HepG2 (cell line): ENCODE results near the gene ABHD6. TPM values are rescaled to one million over a fixed set of nuclear protein-coding genes. Genes with fewer than 3 reads are reported as not detected.
A peak's percentile ranks its signal among the peaks of the same experiment; 100 is the strongest.

Experiments
- ATAC-seq: fragments of 200-7000 bp; cut with Tn5 transposase; 3 replicates; pipeline ENCODE4 v1.9.1; 2020; ENCODE audit warnings: mild to moderate bottlenecking, moderate library complexity
- BruUV-seq: library from RNA; stranded (reverse); fragments of 400-500 nt; replicated peaks from 2 replicates; lab custom pipeline; 2021; lab: Mats Ljungman, UMichigan
- CTCF ChIA-PET: fragments of 300-600 bp; formaldehyde crosslinking; extraction: SDS; loops from one replicate; lab custom pipeline; 2021; ENCODE audit warnings: low total read pairs, inconsistent platforms, low intra/inter-chr PET ratio; lab: Yijun Ruan, JAX
- POLR2A ChIA-PET: fragments of 350-600 bp; sonication (Branson Sonifier 250); formaldehyde crosslinking; loops from one replicate; lab custom pipeline; 2020; ENCODE audit warnings: antibody characterized with exemption, inconsistent platforms; lab: Yijun Ruan, JAX
- DNase-seq: peaks from one replicate; pipeline ENCODE4 v3.0.0-alpha.2; 2015; ENCODE audit warnings: low spot score
- FAIRE-seq: peaks from 3 replicates; lab custom pipeline; 2011; peaks lifted over from hg19 to GRCh38; lab: Jason Lieb, UNC
- H2AFZ ChIP-seq: one replicate; pipeline ENCODE4 v1.6.1; 2011; ENCODE audit warnings: low read length, inconsistent platforms
- H3K27ac ChIP-seq: fragments of 300-600 bp; 3 replicates; pipeline ENCODE4 v1.8.0; 2011; ENCODE audit warnings: mixed run types, mild to moderate bottlenecking, mixed read lengths, low read length, inconsistent platforms; ENCODE audit not compliant: insufficient read depth; ENCODE audit errors: extremely low read length
- H3K27me3 ChIP-seq, 2 experiments: fragments of 200-600 bp in 1 of 2; 2 replicates in 1 of 2; 3 replicates in 1 of 2; pipeline versions ENCODE4 v1.6.0 to v1.8.0; 2011; ENCODE audit warnings: low read length in 2 of 2, mild to moderate bottlenecking in 2 of 2, moderate library complexity in 2 of 2, inconsistent platforms in 1 of 2; ENCODE audit not compliant: insufficient read depth in 2 of 2, control insufficient read depth in 1 of 2
- H3K36me3 ChIP-seq, 2 experiments: fragments of 200-600 bp in 1 of 2; replicated peaks in 1 of 2; 2 replicates in 1 of 2; 3 replicates in 1 of 2; pipeline versions ENCODE4 v1.5.1 to v1.8.0; 2011; ENCODE audit warnings: low read length in 2 of 2, inconsistent platforms in 1 of 2; ENCODE audit not compliant: insufficient read depth in 2 of 2, control insufficient read depth in 1 of 2
- H3K4me1 ChIP-seq: 2 replicates; pipeline ENCODE4 v1.5.1; 2012; ENCODE audit warnings: low read length, inconsistent platforms; ENCODE audit not compliant: insufficient read depth
- H3K4me2 ChIP-seq: 2 replicates; pipeline ENCODE4 v1.6.0; 2011; ENCODE audit warnings: low read depth, low read length, inconsistent platforms
- H3K4me3 ChIP-seq, 3 experiments: fragments of 200-600 bp in 1 of 3; sonication (generic), shearing (Covaris generic) in 1 of 3; replicated peaks in 1 of 3; 2 replicates each; pipeline ENCODE4 v1.5.1; 2011 to 2016; ENCODE audit warnings: low read length in 3 of 3, inconsistent platforms in 2 of 3, low read depth in 2 of 3, mild to moderate bottlenecking in 2 of 3, control low read depth in 1 of 3, mixed read lengths in 1 of 3; ENCODE audit not compliant: insufficient read depth in 1 of 3
- H3K79me2 ChIP-seq: one replicate; pipeline ENCODE4 v1.6.1; 2011; ENCODE audit warnings: low read length, inconsistent platforms; ENCODE audit not compliant: insufficient read depth
- H3K9ac ChIP-seq: 2 replicates; pipeline ENCODE4 v1.6.0; 2011; ENCODE audit warnings: mild to moderate bottlenecking, low read depth, low read length, inconsistent platforms; ENCODE audit not compliant: insufficient read depth
- H3K9me3 ChIP-seq: 2 replicates; pipeline ENCODE4 v1.5.1; 2012; ENCODE audit warnings: mild to moderate bottlenecking, low read length
- H4K20me1 ChIP-seq: 2 replicates; pipeline ENCODE4 v1.6.0; 2011; ENCODE audit warnings: inconsistent platforms, mild to moderate bottlenecking, low read length, moderate library complexity; ENCODE audit not compliant: insufficient read depth
- ASH2L ChIP-seq: fragments of 300-600, 200-600 bp; sonication (generic); IDR thresholded peaks from 2 replicates; pipeline ENCODE4 v1.7.0; 2017; ENCODE audit warnings: low read depth, mild to moderate bottlenecking, moderate library complexity, mixed read lengths, low read length; ENCODE audit not compliant: insufficient read length
- CENPT ChIP-seq: sonication (generic); formaldehyde crosslinking; IDR thresholded peaks from 2 replicates; pipeline ENCODE4 v1.8.0; 2022; ENCODE audit warnings: low read depth, mild to moderate bottlenecking, moderate library complexity, missing genetic modification reagents
- ERF ChIP-seq: IDR thresholded peaks from 2 replicates; pipeline ENCODE4 v1.6.1; 2018; ENCODE audit warnings: missing biosample characterization, missing genetic modification reagents
- FOXC1 ChIP-seq: sonication (generic); formaldehyde crosslinking; IDR thresholded peaks from 2 replicates; pipeline ENCODE4 v1.8.0; 2022; ENCODE audit warnings: mild to moderate bottlenecking, missing genetic modification reagents, borderline replicate concordance
- KDM5B ChIP-seq: sonication (generic); formaldehyde crosslinking; IDR thresholded peaks from 2 replicates; pipeline ENCODE4 v1.4.0; 2020; ENCODE audit warnings: missing genetic modification reagents, mild to moderate bottlenecking, borderline replicate concordance
- KLF6 ChIP-seq: IDR thresholded peaks from 2 replicates; pipeline ENCODE4 v1.8.0; 2016; ENCODE audit warnings: missing biosample characterization, missing genetic modification reagents
- POLR2G ChIP-seq: fragments of 200-400 bp; formaldehyde crosslinking; IDR thresholded peaks from 2 replicates; pipeline ENCODE4 v1.6.1; 2018; ENCODE audit warnings: mild to moderate bottlenecking, low read depth, low read length, moderate library complexity
- PPARG ChIP-seq: conservative IDR thresholded peaks from 2 replicates; pipeline ENCODE4 v1.6.1; 2016; ENCODE audit warnings: missing biosample characterization, missing genetic modification reagents
- TCF7L2 ChIP-seq: IDR thresholded peaks from 2 replicates; pipeline ENCODE4 v1.6.1; 2011; ENCODE audit warnings: mild to moderate bottlenecking, low read depth, low read length, moderate library complexity
- ZBTB7A ChIP-seq: sonication (generic); formaldehyde crosslinking; IDR thresholded peaks from 2 replicates; pipeline ENCODE4 v1.8.0; 2022; ENCODE audit warnings: mild to moderate bottlenecking, missing genetic modification reagents
- WGBS: methylation state at CpG from one replicate; pipeline ENCODE4 v1.1.6; 2017; ENCODE audit warnings: low lambda C conversion rate; 5-methylcytosine and 5-hydroxymethylcytosine counted together
- in situ Hi-C: cut with HindIII; loops from 2 replicates; pipeline ENCODE4 v1.10.0; 2017; ENCODE audit warnings: low pct_unique_long_range_greater_than_20kb; ENCODE audit not compliant: extremely low pct_ligation_motif_present
- intact Hi-C: fragments of 100-400 bp; cut with micrococcal nuclease; formaldehyde crosslinking; loops from one replicate; pipeline ENCODE4 v1.10.0; 2022; ENCODE audit not compliant: unreplicated experiment
- polyA plus RNA-seq, 8 experiments: library from polyadenylated mRNA; depleted of rRNA in 3 of 8; stranded (reverse) in 7 of 8; unstranded in 1 of 8; fragments of >200 nt; fragmentation: Illumina TruSeq in 4 of 8; extraction: Trizol in 4 of 8; gene quantifications; 2 replicates each; pipeline versions ENCODE4 v1.2.1 to v1.2.3, GENCODE V29; 2011 to 2016; ENCODE audit warnings: low read depth in 4 of 8, missing spikeins in 1 of 8, mixed read lengths in 1 of 8; ENCODE audit not compliant: insufficient read depth in 1 of 8
- total RNA-seq, 5 experiments: library from RNA; depleted of rRNA; stranded (reverse); fragments of >200 nt; fragmentation: Illumina TruSeq; extraction: Trizol; gene quantifications; 2 replicates each; pipeline ENCODE4 v1.2.3, GENCODE V29; 2016; ENCODE audit warnings: low read depth in 1 of 5
- TF ChIP-seq, protein P1 (sequence below): IDR thresholded peaks from 2 replicates; pipeline ENCODE4 v1.6.1; 2016; ENCODE audit warnings: mild to moderate bottlenecking
- TF ChIP-seq, protein P2 (sequence below): IDR thresholded peaks from 2 replicates; pipeline ENCODE4 v1.6.1; 2016; ENCODE audit warnings: missing compliant biosample characterization, missing genetic modification reagents, borderline replicate concordance
- TF ChIP-seq, protein P3 (sequence below): sonication (generic); formaldehyde crosslinking; IDR thresholded peaks from 2 replicates; pipeline ENCODE4 v1.4.0; 2020; ENCODE audit warnings: missing genetic modification reagents, borderline replicate concordance
- TF ChIP-seq, protein P4 (sequence below): sonication (generic); formaldehyde crosslinking; IDR thresholded peaks from 2 replicates; pipeline ENCODE4 v1.5.1; 2020; ENCODE audit warnings: missing genetic modification reagents, mild to moderate bottlenecking, borderline replicate concordance

ABHD6 gene
- total and polyA plus RNA-seq, 2 of the 13 experiments (the other 11 are each of a cell fraction or from before 2014, with no cell fraction given) = 9.0 to 17.2 TPM

DNA sequence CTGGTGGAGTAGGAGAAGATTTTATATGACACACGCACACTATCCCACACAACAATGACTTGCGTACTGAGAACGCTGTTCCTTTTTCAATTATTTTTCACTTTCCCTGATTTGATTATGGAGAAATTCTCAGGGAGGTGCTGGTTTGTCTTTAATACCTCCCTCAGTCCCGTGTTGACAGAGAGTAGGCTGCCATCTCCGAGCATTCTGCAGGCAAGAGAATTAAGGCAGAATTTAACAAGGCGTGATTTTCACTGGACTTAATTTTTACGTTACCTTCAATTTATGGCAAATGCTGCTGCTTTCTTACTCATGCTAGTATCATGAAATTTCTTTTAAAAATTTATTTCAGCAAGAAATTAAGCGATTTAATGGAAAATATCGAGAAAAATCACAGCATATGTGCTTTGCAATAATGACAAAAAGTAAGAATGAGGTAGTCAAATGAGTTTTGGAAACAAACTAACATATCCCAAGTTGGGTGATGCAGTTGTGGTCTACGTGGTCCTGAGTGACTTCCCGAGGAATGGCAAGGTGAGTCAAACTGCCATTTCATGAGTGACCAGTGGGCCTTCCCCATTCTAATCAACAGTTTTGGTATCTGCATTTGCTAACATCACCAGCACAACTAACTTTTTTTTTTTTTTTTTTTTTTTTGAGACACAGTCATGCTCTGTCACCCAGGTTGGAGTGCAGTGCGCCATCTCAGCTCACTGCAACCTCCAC lies 43.7 kb upstream of the ABHD6 start:
- in situ Hi-C loops = no loop called here
- Histone ChIP-seq H3K4me1 (peaks cover 89% of the 10 kb centered on the region), H3K9ac (peak overlapping the region; percentile 52), H3K79me2 (no peaks in the 10 kb centered on the region), H3K4me2 (peak overlapping the region; percentile 66), H3K27ac (peak overlapping the region; percentile 84), H2AFZ (no peak overlapping the region), H4K20me1 (no peaks in the 10 kb centered on the region), H3K36me3 (no peaks in the 10 kb centered on the region), H3K27me3 (no peaks in the 10 kb centered on the region), H3K4me3 (peak overlapping the region in 1 of 3 experiments; percentile 38; a peak in 1 of 6 replicates), H3K9me3 (no peaks in the 10 kb centered on the region)
- no peak for DNase-seq
- FAIRE-seq = no peak
- intact Hi-C loops = loop anchor here (1.0 to 2.0 kb wide), 3 partner anchors 7 to 113 kb away; partner anchors contain the start of genes HTD2 and RPP14
- POLR2A ChIA-PET = interaction anchor here (0.6 to 1.8 kb wide), 9 partner anchors 8 to 113 kb away, joined by 3 to 11 read pairs (median 4); partner anchors contain the start of genes ABHD6, HTD2 and RPP14
- 39% methylated on average over 12 of the region's 12 CpGs for WGBS
- ATAC-seq = peak; percentile 20
- CTCF ChIA-PET = no interaction called here
- no TSS peak for BruUV-seq
- TF ChIP-seq ERF (CRISPR knock-in tag) (0 out of 2 replicates have a peak, but pooled peaks have one; percentile 3), FOXC1 (CRISPR knock-in tag) (no peak), TCF7L2 (0 out of 2 replicates have a peak, but pooled peaks have one; percentile 5), CENPT (CRISPR knock-in tag) (no peak), ASH2L (peak; percentile 49), ZBTB7A (CRISPR knock-in tag) (0 out of 2 replicates have a peak, but pooled peaks have one; percentile 47), KDM5B (no peak), PPARG (peak; percentile 3; the same call in 1 of the 2 replicates), POLR2G (peak; percentile 7; the same call in 1 of the 2 replicates), KLF6 (CRISPR knock-in tag) (0 out of 2 replicates have a peak, but pooled peaks have one; percentile 2)
- TF ChIP-seq, protein P1, sequence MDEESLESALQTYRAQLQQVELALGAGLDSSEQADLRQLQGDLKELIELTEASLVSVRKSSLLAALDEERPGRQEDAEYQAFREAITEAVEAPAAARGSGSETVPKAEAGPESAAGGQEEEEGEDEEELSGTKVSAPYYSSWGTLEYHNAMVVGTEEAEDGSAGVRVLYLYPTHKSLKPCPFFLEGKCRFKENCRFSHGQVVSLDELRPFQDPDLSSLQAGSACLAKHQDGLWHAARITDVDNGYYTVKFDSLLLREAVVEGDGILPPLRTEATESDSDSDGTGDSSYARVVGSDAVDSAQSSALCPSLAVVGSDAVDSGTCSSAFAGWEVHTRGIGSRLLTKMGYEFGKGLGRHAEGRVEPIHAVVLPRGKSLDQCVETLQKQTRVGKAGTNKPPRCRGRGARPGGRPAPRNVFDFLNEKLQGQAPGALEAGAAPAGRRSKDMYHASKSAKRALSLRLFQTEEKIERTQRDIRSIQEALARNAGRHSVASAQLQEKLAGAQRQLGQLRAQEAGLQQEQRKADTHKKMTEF = peak; percentile 8; the same call in 1 of the 2 replicates
- TF ChIP-seq, protein P2, sequence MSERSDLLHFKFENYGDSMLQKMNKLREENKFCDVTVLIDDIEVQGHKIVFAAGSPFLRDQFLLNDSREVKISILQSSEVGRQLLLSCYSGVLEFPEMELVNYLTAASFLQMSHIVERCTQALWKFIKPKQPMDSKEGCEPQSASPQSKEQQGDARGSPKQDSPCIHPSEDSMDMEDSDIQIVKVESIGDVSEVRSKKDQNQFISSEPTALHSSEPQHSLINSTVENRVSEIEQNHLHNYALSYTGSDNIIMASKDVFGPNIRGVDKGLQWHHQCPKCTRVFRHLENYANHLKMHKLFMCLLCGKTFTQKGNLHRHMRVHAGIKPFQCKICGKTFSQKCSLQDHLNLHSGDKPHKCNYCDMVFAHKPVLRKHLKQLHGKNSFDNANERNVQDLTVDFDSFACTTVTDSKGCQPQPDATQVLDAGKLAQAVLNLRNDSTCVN (CRISPR knock-in tag) = no peak
- TF ChIP-seq, protein P3, sequence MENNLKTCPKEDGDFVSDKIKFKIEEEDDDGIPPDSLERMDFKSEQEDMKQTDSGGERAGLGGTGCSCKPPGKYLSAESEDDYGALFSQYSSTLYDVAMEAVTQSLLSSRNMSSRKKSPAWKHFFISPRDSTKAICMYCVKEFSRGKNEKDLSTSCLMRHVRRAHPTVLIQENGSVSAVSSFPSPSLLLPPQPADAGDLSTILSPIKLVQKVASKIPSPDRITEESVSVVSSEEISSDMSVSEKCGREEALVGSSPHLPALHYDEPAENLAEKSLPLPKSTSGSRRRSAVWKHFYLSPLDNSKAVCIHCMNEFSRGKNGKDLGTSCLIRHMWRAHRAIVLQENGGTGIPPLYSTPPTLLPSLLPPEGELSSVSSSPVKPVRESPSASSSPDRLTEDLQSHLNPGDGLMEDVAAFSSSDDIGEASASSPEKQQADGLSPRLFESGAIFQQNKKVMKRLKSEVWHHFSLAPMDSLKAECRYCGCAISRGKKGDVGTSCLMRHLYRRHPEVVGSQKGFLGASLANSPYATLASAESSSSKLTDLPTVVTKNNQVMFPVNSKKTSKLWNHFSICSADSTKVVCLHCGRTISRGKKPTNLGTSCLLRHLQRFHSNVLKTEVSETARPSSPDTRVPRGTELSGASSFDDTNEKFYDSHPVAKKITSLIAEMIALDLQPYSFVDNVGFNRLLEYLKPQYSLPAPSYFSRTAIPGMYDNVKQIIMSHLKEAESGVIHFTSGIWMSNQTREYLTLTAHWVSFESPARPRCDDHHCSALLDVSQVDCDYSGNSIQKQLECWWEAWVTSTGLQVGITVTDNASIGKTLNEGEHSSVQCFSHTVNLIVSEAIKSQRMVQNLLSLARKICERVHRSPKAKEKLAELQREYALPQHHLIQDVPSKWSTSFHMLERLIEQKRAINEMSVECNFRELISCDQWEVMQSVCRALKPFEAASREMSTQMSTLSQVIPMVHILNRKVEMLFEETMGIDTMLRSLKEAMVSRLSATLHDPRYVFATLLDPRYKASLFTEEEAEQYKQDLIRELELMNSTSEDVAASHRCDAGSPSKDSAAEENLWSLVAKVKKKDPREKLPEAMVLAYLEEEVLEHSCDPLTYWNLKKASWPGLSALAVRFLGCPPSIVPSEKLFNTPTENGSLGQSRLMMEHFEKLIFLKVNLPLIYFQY (CRISPR knock-in tag) = 0 out of 2 replicates have a peak, but pooled peaks have one; percentile 3
- TF ChIP-seq, protein P4, sequence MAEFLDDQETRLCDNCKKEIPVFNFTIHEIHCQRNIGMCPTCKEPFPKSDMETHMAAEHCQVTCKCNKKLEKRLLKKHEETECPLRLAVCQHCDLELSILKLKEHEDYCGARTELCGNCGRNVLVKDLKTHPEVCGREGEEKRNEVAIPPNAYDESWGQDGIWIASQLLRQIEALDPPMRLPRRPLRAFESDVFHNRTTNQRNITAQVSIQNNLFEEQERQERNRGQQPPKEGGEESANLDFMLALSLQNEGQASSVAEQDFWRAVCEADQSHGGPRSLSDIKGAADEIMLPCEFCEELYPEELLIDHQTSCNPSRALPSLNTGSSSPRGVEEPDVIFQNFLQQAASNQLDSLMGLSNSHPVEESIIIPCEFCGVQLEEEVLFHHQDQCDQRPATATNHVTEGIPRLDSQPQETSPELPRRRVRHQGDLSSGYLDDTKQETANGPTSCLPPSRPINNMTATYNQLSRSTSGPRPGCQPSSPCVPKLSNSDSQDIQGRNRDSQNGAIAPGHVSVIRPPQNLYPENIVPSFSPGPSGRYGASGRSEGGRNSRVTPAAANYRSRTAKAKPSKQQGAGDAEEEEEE (CRISPR knock-in tag) = no peak
